IMR-90 (cell line): ENCODE data around the gene SLC38A8. TPM values are rescaled to one million over a fixed set of nuclear protein-coding genes. Genes with fewer than 3 reads are reported as not detected.

Source experiments
- microRNA-seq, 2 experiments: library from miRNA; stranded (forward) in 1 of 2; unstranded in 1 of 2; fragments of 10-50 nt in 1 of 2; fragments of <30 nt in 1 of 2; gene quantifications in 1 of 2; microRNA quantifications in 1 of 2; one replicate each; pipeline versions ENCODE3 to v1.1.0; 2013 to 2020; ENCODE audit not compliant: insufficient read depth in 1 of 2, insufficient read length in 1 of 2, unreplicated experiment in 1 of 2
- polyA plus RNA-seq, 3 experiments: library from polyadenylated mRNA; depleted of rRNA; stranded (reverse); fragments of >200 nt; gene quantifications; 2 replicates each; pipeline ENCODE4 v1.2.3, GENCODE V29; 2012; ENCODE audit warnings: low replicate concordance in 1 of 3
- small RNA-seq, 5 experiments: library from RNA; depleted of rRNA; stranded (forward); fragments of <200 nt; gene quantifications; one replicate each; pipeline ENCODE3, GENCODE V24; 2012
- total RNA-seq: library from RNA; depleted of rRNA; stranded (reverse); fragments of >200 nt; gene quantifications from 2 replicates; pipeline ENCODE4 v1.2.3, GENCODE V29; 2012; rRNA removed

The SLC38A8 gene
- total and polyA plus RNA-seq, 2 of the 4 experiments (the other 2 are of a cell fraction): not detected

Small RNAs within 50 kb of the gene (microRNA-seq; reads per million reads assigned to microRNA genes)
- not detected for gene RNA5SP432 (ENCODE audit: insufficient read depth, insufficient read length)

Small RNAs within 50 kb of the gene (small RNA-seq; reads per million reads assigned to genes)
- gene RNA5SP432: 0 to 0.25 (median 0) reads per million in 5 experiments

Other genes starting within 250 kb of the SLC38A8 start
- 8.8 and 20.6 TPM in 2 replicates for gene HSBP1, start 234.8 kb downstream of the SLC38A8 start, total RNA-seq
- gene HSBP1, start 234.8 kb downstream of the SLC38A8 start, polyA plus RNA-seq (2012; rRNA removed): 65.2 and 125 TPM in 2 replicates
- gene MLYCD, start 143.7 kb downstream of the SLC38A8 start, total RNA-seq: 1.9 and 2.7 TPM in 2 replicates
- gene MLYCD, start 143.7 kb downstream of the SLC38A8 start, polyA plus RNA-seq (2012; rRNA removed): 1.9 TPM in 2 replicates
- gene OSGIN1, start 89.6 kb downstream of the SLC38A8 start, total RNA-seq: 0.83 and 0.90 TPM in 2 replicates
- gene OSGIN1, start 89.6 kb downstream of the SLC38A8 start, polyA plus RNA-seq (2012; rRNA removed): 6.4 and 7.4 TPM in 2 replicates
- gene NECAB2, start 74.6 kb downstream of the SLC38A8 start, total RNA-seq: under 0.01 TPM in 1 of 2 replicates, not detected in the other
- gene NECAB2, start 74.6 kb downstream of the SLC38A8 start, polyA plus RNA-seq (2012; rRNA removed): 0.26 and 0.27 TPM in 2 replicates
- gene MBTPS1, start 74.1 kb upstream of the SLC38A8 start, total RNA-seq: 70.3 and 70.4 TPM in 2 replicates
- gene MBTPS1, start 74.1 kb upstream of the SLC38A8 start, polyA plus RNA-seq (2012; rRNA removed): 45.9 and 59.0 TPM in 2 replicates
- gene HSDL1, start 102.4 kb upstream of the SLC38A8 start, total RNA-seq: 18.3 and 25.6 TPM in 2 replicates
- gene HSDL1, start 102.4 kb upstream of the SLC38A8 start, polyA plus RNA-seq (2012; rRNA removed): 9.4 and 11.6 TPM in 2 replicates
- not detected in 2 replicates for gene DNAAF1, start 102.5 kb upstream of the SLC38A8 start, total RNA-seq
- gene DNAAF1, start 102.5 kb upstream of the SLC38A8 start, polyA plus RNA-seq (2012; rRNA removed): 0.05 TPM in 1 of 2 replicates, not detected in the other
- 6.1 and 7.3 TPM in 2 replicates for gene TAF1C, start 144.3 kb upstream of the SLC38A8 start, total RNA-seq
- gene TAF1C, start 144.3 kb upstream of the SLC38A8 start, polyA plus RNA-seq (2012; rRNA removed): 35.5 and 41.6 TPM in 2 replicates
- not detected in 2 replicates for gene ADAD2, start 148.4 kb upstream of the SLC38A8 start, total RNA-seq
- not detected in 2 replicates for gene ADAD2, start 148.4 kb upstream of the SLC38A8 start, polyA plus RNA-seq (2012; rRNA removed)
- gene KCNG4, start 197.2 kb upstream of the SLC38A8 start, total RNA-seq: not detected in 2 replicates
- gene KCNG4, start 197.2 kb upstream of the SLC38A8 start, polyA plus RNA-seq (2012; rRNA removed): not detected in 2 replicates